ENCODE measurements around the gene KRTAP10-4. TPM values are rescaled to one million over a fixed set of nuclear protein-coding genes. Genes with fewer than 3 reads are reported as not detected.

Gene KRTAP10-4
- total RNA-seq, 1 donor from 2014 or later = not detected

DNA sequence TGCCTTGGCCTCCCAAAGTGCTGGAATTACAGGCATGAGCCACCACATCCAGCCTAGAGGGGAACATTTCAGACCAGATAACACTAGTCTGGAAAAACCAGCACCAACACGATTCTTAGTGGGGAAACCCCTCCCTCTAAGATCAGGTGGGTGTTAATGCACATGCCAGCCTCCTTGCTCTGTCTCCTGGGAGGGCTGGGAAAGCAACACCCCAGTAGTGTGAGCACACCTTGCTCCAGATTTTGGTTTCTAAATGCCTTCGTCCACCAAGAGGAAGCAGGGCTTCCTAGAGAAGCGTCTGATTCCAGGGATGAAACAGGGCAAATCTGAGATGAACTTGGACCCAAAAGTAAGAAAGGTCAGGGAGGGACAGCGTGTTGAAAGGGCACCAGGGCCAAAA lies 2.2 kb upstream of the KRTAP10-4 start:
- Mint-ChIP-seq H3K4me1 (ENCODE audit: low read depth, unreplicated experiment) (peaks cover 4% of the 10 kb centered on the region), H3K27me3 (ENCODE audit: low read depth, unreplicated experiment) (peaks cover 19% of the 10 kb centered on the region), H3K4me3 (ENCODE audit: unreplicated experiment) (no peak overlapping the region), H3K27ac (ENCODE audit: unreplicated experiment) (no peak overlapping the region), H3K9me3 (ENCODE audit: unreplicated experiment) (peaks cover 20% of the 10 kb centered on the region), H3K36me3 (ENCODE audit: low read depth, unreplicated experiment) (peaks cover 6% of the 10 kb centered on the region)
- no peak for TF ChIP-seq EZH2 (IDR thresholded peaks at IDR 0.05; ENCODE audit: insufficient read depth, low read length)
- TF ChIP-seq, protein P1, sequence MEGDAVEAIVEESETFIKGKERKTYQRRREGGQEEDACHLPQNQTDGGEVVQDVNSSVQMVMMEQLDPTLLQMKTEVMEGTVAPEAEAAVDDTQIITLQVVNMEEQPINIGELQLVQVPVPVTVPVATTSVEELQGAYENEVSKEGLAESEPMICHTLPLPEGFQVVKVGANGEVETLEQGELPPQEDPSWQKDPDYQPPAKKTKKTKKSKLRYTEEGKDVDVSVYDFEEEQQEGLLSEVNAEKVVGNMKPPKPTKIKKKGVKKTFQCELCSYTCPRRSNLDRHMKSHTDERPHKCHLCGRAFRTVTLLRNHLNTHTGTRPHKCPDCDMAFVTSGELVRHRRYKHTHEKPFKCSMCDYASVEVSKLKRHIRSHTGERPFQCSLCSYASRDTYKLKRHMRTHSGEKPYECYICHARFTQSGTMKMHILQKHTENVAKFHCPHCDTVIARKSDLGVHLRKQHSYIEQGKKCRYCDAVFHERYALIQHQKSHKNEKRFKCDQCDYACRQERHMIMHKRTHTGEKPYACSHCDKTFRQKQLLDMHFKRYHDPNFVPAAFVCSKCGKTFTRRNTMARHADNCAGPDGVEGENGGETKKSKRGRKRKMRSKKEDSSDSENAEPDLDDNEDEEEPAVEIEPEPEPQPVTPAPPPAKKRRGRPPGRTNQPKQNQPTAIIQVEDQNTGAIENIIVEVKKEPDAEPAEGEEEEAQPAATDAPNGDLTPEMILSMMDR (IDR thresholded peaks at IDR 0.05; ENCODE audit: insufficient read depth, low read depth, low read length) = no peak
- Histone ChIP-seq H3K27me3 (ENCODE audit: insufficient read depth, low read length) (no peaks in the 10 kb centered on the region), H4K20me1 (ENCODE audit: insufficient read depth, low read length) (no peaks in the 10 kb centered on the region), H3K4me2 (ENCODE audit: low read length) (no peak overlapping the region), H3K4me1 (ENCODE audit: insufficient read depth, low read length) (no peaks in the 10 kb centered on the region), H3K27ac (ENCODE audit: low read depth, low read length) (no peak overlapping the region), H3K9me3 (ENCODE audit: insufficient read depth, low read depth, low read length) (peaks cover 11% of the 10 kb centered on the region), H3K9ac (ENCODE audit: low read length) (no peak overlapping the region), H3K4me3 (ENCODE audit: insufficient read depth, low read depth, low read length) (no peak overlapping the region), H3K79me2 (ENCODE audit: insufficient read depth, low read length) (no peaks in the 10 kb centered on the region), H2AFZ (ENCODE audit: low read depth, low read length) (no peak overlapping the region), H3K36me3 (ENCODE audit: insufficient read depth, low read length) (no peaks in the 10 kb centered on the region)
- DNase-seq (ENCODE audit: low read depth) (no peak), FAIRE-seq (no peak)

- no peak for TF ChIP-seq EZH2 (IDR thresholded peaks at IDR 0.05; ENCODE audit: insufficient read depth, low read length)
- TF ChIP-seq, protein P1 (IDR thresholded peaks at IDR 0.05; ENCODE audit: insufficient read depth, low read depth, low read length) = no peak
- Mint-ChIP-seq H3K9me3 (ENCODE audit: unreplicated experiment) (peaks cover 20% of the 10 kb centered on the region), H3K27ac (ENCODE audit: unreplicated experiment) (peak overlapping the region; percentile 44), H3K27me3 (ENCODE audit: low read depth, unreplicated experiment) (peaks cover 19% of the 10 kb centered on the region), H3K4me1 (ENCODE audit: low read depth, unreplicated experiment) (peaks cover 4% of the 10 kb centered on the region), H3K4me3 (ENCODE audit: unreplicated experiment) (no peak overlapping the region), H3K36me3 (ENCODE audit: low read depth, unreplicated experiment) (peaks cover 6% of the 10 kb centered on the region)
- H3K4me1 ChIP-seq (ENCODE audit: insufficient read depth, low read length) = no peaks in the 10 kb centered on the region
- no peaks in the 10 kb centered on the region for H3K27me3 ChIP-seq (ENCODE audit: insufficient read depth, low read length)
- H3K79me2 ChIP-seq (ENCODE audit: insufficient read depth, low read length) = no peaks in the 10 kb centered on the region
- H3K9ac ChIP-seq (ENCODE audit: low read length) = no peak overlapping the region
- peaks cover 11% of the 10 kb centered on the region for H3K9me3 ChIP-seq (ENCODE audit: insufficient read depth, low read depth, low read length)
- FAIRE-seq (no peak), DNase-seq (ENCODE audit: low read depth) (no peak)
- no peak overlapping the region for H3K4me2 ChIP-seq (ENCODE audit: low read length)
- no peak overlapping the region for H3K4me3 ChIP-seq (ENCODE audit: insufficient read depth, low read depth, low read length)
- H3K36me3 ChIP-seq (ENCODE audit: insufficient read depth, low read length) = no peaks in the 10 kb centered on the region
- no peak overlapping the region for H2AFZ ChIP-seq (ENCODE audit: low read depth, low read length)
- H3K27ac ChIP-seq (ENCODE audit: low read depth, low read length) = no peak overlapping the region
- H4K20me1 ChIP-seq (ENCODE audit: insufficient read depth, low read length) = no peaks in the 10 kb centered on the region
Observed at GRCh38 chr21:44571844-44572782, 1.4 kb upstream of the KRTAP10-4 start.

All from astrocyte (in vitro differentiated cells and primary cell).